HepG2 (cell line): ENCODE data around the gene MBD3L2. TPM values are rescaled to one million over a fixed set of nuclear protein-coding genes. Genes with fewer than 3 reads are reported as not detected.

ENCODE experiments used
- ARNT ChIP-seq: fragments of 450-650 bp; IDR thresholded peaks from 2 replicates; pipeline ENCODE4 v1.6.1; 2017
- GATAD1 ChIP-seq: IDR thresholded peaks from 2 replicates; pipeline ENCODE4 v1.6.1; 2016; ENCODE audit warnings: missing genetic modification reagents, missing compliant biosample characterization
- MAZ ChIP-seq, 2 experiments: sonication (generic) in 1 of 2; formaldehyde crosslinking in 1 of 2; IDR thresholded peaks; 2 replicates each; pipeline versions ENCODE4 v1.5.0 to v1.6.1; 2012 to 2020; ENCODE audit warnings: low read depth in 2 of 2, mild to moderate bottlenecking in 2 of 2, borderline replicate concordance in 1 of 2, improper control_type of control experiment in 1 of 2, low read length in 1 of 2, missing genetic modification reagents in 1 of 2, moderate library complexity in 1 of 2
- MEIS1 ChIP-seq: sonication (generic); formaldehyde crosslinking; IDR thresholded peaks from 2 replicates; pipeline ENCODE4 v1.9.0; 2021; ENCODE audit warnings: mild to moderate bottlenecking, missing genetic modification reagents, moderate library complexity, borderline replicate concordance
- SRF ChIP-seq: IDR thresholded peaks from 2 replicates; pipeline ENCODE4 v1.6.1; 2011; ENCODE audit warnings: mild to moderate bottlenecking, low read depth, low read length, moderate library complexity
- TOE1 ChIP-seq: sonication (generic); formaldehyde crosslinking; IDR thresholded peaks from 2 replicates; pipeline ENCODE4 v1.4.0; 2020; ENCODE audit warnings: mild to moderate bottlenecking, missing genetic modification reagents
- ZFP36 ChIP-seq: fragments of 150-350 bp; IDR thresholded peaks from 2 replicates; pipeline ENCODE4 v1.6.1; 2018; ENCODE audit warnings: borderline replicate concordance, low read length, low read depth; ENCODE audit not compliant: partially characterized antibody
- ZFP90 ChIP-seq: sonication (generic); formaldehyde crosslinking; IDR thresholded peaks from 2 replicates; pipeline ENCODE4 v1.8.0; 2022; ENCODE audit warnings: missing genetic modification reagents, mild to moderate bottlenecking, inconsistent platforms, borderline replicate concordance
- ZMYM2 ChIP-seq: sonication (generic); formaldehyde crosslinking; IDR thresholded peaks from 2 replicates; pipeline ENCODE4 v1.8.0; 2022; ENCODE audit warnings: mild to moderate bottlenecking, missing genetic modification reagents
- ZNF10 ChIP-seq: sonication (generic); formaldehyde crosslinking; IDR thresholded peaks from 2 replicates; pipeline ENCODE4 v1.4.0; 2020; ENCODE audit warnings: mild to moderate bottlenecking, low read depth, missing genetic modification reagents, borderline replicate concordance
- ZNF44 ChIP-seq: sonication (generic); formaldehyde crosslinking; IDR thresholded peaks from 2 replicates; pipeline ENCODE4 v1.5.1; 2020; ENCODE audit warnings: mild to moderate bottlenecking, missing genetic modification reagents
- ZNF713 ChIP-seq: sonication (generic); formaldehyde crosslinking; IDR thresholded peaks from 2 replicates; pipeline ENCODE4 v1.4.0; 2020; ENCODE audit warnings: mild to moderate bottlenecking, missing genetic modification reagents
- ZNF790 ChIP-seq: sonication (generic); formaldehyde crosslinking; IDR thresholded peaks from 2 replicates; pipeline ENCODE4 v1.8.0; 2022; ENCODE audit warnings: missing genetic modification reagents, mild to moderate bottlenecking, borderline replicate concordance
- polyA plus RNA-seq, 8 experiments: library from polyadenylated mRNA; depleted of rRNA in 3 of 8; stranded (reverse) in 7 of 8; unstranded in 1 of 8; fragments of >200 nt; fragmentation: Illumina TruSeq in 4 of 8; extraction: Trizol in 4 of 8; gene quantifications; 2 replicates each; pipeline versions ENCODE4 v1.2.1 to v1.2.3, GENCODE V29; 2011 to 2016; ENCODE audit warnings: low read depth in 4 of 8, missing spikeins in 1 of 8, mixed read lengths in 1 of 8; ENCODE audit not compliant: insufficient read depth in 1 of 8
- total RNA-seq, 5 experiments: library from RNA; depleted of rRNA; stranded (reverse); fragments of >200 nt; fragmentation: Illumina TruSeq; extraction: Trizol; gene quantifications; 2 replicates each; pipeline ENCODE4 v1.2.3, GENCODE V29; 2016; ENCODE audit warnings: low read depth in 1 of 5
- TF ChIP-seq, protein P1 (sequence below): IDR thresholded peaks from 2 replicates; pipeline ENCODE4 v1.6.1; 2016
- TF ChIP-seq, protein P2 (sequence below): sonication (generic); formaldehyde crosslinking; IDR thresholded peaks from one replicate; pipeline ENCODE4 v1.5.1; 2020; ENCODE audit warnings: mild to moderate bottlenecking, missing genetic modification reagents; ENCODE audit errors: not compliant biosample characterization
- TF ChIP-seq, protein P3 (sequence below): sonication (generic); formaldehyde crosslinking; IDR thresholded peaks from 2 replicates; pipeline ENCODE4 v1.4.0; 2020; ENCODE audit warnings: missing genetic modification reagents, borderline replicate concordance

MBD3L2 gene
- total and polyA plus RNA-seq, 2 of the 13 experiments (the other 11 are each of a cell fraction or from before 2014, with no cell fraction given), result not detected

DNA sequence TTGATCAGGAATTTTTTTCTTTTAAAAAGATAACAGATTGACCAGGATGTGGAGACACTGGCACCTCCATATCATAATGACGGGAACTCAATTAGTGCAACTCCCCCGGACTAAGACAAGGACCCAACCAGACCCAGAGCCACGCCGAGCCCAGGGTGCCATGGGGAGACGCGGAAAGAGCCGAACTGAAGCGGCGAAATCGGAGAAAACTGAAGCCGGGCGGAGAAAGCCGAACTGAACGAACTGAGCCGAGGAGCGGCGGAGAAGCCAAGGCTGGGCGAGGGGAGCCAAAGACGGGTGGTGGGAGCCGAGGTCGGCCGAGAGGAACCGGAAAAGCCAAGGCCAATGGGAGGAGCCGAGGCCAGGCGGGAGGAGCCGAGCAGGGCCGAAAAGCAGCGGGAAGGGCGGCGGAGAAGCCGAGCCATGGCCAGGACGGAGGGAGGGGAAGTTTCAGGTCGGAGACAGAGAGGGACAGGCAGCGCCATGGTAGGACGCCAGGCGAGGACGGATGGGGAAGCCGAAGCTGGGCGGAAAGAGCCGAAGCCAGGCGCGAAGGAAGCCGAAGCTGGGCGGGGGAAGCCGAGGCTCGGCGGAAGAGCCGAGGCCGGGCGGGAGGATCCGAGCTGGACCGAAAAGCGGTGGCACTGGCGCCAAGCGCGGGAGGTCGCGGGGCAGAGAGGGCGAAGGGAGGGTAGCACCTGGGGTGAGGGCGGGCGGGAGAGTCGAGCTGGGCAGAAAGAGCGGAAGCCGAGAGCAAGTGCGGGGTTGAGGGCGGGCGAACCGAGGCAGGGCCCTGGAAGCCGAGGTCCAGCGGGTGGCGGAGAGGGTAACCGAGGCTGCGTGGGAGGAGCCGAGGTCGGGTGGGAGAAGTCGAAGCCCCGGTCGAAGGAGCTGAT is 49.8 kb downstream of the MBD3L2 start (continued):
- TF ChIP-seq, protein P1, sequence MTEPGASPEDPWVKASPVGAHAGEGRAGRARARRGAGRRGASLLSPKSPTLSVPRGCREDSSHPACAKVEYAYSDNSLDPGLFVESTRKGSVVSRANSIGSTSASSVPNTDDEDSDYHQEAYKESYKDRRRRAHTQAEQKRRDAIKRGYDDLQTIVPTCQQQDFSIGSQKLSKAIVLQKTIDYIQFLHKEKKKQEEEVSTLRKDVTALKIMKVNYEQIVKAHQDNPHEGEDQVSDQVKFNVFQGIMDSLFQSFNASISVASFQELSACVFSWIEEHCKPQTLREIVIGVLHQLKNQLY, result no peak
- TF ChIP-seq MAZ (IDR thresholded peaks at IDR 0.05; ENCODE audit: borderline replicate concordance, low read depth, low read length) (0 out of 2 replicates have a peak, but pooled peaks have one; percentile 18), MAZ (CRISPR knock-in tag; IDR thresholded peaks at IDR 0.05; ENCODE audit: low read depth) (peak; percentile 61; the same call in 1 of the 2 replicates), SRF (no peak), ZNF10 (CRISPR knock-in tag) (no peak), ZNF44 (CRISPR knock-in tag) (0 out of 2 replicates have a peak, but pooled peaks have one; percentile 11), ZNF713 (CRISPR knock-in tag) (peak; percentile 52; the same call in 1 of the 2 replicates), TOE1 (CRISPR knock-in tag) (no peak), MEIS1 (CRISPR knock-in tag) (no peak), GATAD1 (peak; percentile 29; the same call in 1 of the 2 replicates), ZMYM2 (CRISPR knock-in tag) (no peak), ARNT (no peak), ZFP36 (no peak), ZNF790 (CRISPR knock-in tag) (peak; percentile 18; the same call in 1 of the 2 replicates), ZFP90 (CRISPR knock-in tag) (0 out of 2 replicates have a peak, but pooled peaks have one; percentile 16)
- TF ChIP-seq, protein P2, sequence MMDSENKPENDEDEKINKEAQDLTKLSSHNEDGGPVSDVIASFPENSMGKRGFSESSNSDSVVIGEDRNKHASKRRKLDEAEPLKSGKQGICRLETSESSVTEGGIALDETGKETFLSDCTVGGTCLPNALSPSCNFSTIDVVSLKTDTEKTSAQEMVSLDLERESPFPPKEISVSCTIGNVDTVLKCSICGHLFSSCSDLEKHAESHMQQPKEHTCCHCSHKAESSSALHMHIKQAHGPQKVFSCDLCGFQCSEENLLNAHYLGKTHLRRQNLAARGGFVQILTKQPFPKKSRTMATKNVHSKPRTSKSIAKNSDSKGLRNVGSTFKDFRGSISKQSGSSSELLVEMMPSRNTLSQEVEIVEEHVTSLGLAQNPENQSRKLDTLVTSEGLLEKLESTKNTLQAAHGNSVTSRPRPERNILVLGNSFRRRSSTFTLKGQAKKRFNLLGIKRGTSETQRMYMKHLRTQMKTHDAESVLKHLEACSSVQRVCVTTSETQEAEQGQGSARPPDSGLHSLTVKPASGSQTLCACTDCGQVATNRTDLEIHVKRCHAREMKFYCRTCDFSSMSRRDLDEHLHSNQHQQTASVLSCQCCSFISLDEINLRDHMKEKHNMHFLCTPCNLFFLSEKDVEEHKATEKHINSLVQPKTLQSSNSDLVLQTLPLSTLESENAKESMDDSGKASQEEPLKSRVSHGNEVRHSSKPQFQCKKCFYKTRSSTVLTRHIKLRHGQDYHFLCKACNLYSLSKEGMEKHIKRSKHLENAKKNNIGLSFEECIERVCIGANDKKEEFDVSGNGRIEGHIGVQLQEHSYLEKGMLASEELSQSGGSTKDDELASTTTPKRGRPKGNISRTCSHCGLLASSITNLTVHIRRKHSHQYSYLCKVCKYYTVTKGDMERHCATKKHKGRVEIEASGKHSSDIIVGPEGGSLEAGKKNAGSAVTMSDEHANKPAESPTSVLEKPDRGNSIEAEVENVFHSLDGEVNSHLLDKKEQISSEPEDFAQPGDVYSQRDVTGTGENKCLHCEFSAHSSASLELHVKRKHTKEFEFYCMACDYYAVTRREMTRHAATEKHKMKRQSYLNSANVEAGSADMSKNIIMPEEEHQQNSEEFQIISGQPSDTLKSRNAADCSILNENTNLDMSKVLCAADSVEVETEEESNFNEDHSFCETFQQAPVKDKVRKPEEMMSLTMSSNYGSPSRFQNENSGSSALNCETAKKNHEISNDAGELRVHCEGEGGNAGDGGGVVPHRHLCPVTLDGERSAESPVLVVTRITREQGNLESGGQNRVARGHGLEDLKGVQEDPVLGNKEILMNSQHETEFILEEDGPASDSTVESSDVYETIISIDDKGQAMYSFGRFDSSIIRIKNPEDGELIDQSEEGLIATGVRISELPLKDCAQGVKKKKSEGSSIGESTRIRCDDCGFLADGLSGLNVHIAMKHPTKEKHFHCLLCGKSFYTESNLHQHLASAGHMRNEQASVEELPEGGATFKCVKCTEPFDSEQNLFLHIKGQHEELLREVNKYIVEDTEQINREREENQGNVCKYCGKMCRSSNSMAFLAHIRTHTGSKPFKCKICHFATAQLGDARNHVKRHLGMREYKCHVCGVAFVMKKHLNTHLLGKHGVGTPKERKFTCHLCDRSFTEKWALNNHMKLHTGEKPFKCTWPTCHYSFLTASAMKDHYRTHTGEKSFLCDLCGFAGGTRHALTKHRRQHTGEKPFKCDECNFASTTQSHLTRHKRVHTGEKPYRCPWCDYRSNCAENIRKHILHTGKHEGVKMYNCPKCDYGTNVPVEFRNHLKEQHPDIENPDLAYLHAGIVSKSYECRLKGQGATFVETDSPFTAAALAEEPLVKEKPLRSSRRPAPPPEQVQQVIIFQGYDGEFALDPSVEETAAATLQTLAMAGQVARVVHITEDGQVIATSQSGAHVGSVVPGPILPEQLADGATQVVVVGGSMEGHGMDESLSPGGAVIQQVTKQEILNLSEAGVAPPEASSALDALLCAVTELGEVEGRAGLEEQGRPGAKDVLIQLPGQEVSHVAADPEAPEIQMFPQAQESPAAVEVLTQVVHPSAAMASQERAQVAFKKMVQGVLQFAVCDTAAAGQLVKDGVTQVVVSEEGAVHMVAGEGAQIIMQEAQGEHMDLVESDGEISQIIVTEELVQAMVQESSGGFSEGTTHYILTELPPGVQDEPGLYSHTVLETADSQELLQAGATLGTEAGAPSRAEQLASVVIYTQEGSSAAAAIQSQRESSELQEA (CRISPR knock-in tag), result no peak
- TF ChIP-seq, protein P3, sequence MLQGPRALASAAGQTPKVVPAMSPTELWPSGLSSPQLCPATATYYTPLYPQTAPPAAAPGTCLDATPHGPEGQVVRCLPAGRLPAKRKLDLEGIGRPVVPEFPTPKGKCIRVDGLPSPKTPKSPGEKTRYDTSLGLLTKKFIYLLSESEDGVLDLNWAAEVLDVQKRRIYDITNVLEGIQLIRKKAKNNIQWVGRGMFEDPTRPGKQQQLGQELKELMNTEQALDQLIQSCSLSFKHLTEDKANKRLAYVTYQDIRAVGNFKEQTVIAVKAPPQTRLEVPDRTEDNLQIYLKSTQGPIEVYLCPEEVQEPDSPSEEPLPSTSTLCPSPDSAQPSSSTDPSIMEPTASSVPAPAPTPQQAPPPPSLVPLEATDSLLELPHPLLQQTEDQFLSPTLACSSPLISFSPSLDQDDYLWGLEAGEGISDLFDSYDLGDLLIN (CRISPR knock-in tag), result no peak
